NOMO-1 treated with DMSO at 0.1 percent for 48 hours (cell line): ENCODE measurements around the gene FAM217A.
"Not testable (repeated sequence)": the region's sequence is repeated elsewhere in the genome, so short reads cannot be mapped to it uniquely, and the experiment has no call there.

ENCODE experiments used
- DNase-seq: peaks from one replicate; lab custom pipeline; 2025; ENCODE audit not compliant: unreplicated experiment; lab: John Stamatoyannopoulos, UW

FAM217A gene

GRCh38 chr6:4078691-4079471 lies at the start of gene FAM217A:
FAM217A (minus strand) TSS chr6:4079137; CDS start chr6:4077414, 1,723 bp downstream.
- no peak for DNase-seq

- DNase-seq = no peak
Measured at GRCh38 chr6:4128072-4128471, 49.1 kb upstream of the FAM217A start.

- DNase-seq = no peak
Measured at GRCh38 chr6:4125933-4126864, 47.3 kb upstream of the FAM217A start.

- no peak for DNase-seq
Measured at GRCh38 chr6:4125500-4125899, 46.6 kb upstream of the FAM217A start.

GRCh38 chr6:4124351-4124750 lies 45.4 kb upstream of the FAM217A start:
- no peak for DNase-seq

GRCh38 chr6:4115741-4116140 lies 36.8 kb upstream of the FAM217A start:
- no peak for DNase-seq

GRCh38 chr6:4114123-4114522 lies 35.2 kb upstream of the FAM217A start:
- DNase-seq = no peak

- DNase-seq = no peak
Measured at GRCh38 chr6:4113649-4114048, 34.7 kb upstream of the FAM217A start.

- DNase-seq = no peak
Measured at GRCh38 chr6:4112366-4112765, 33.4 kb upstream of the FAM217A start.

GRCh38 chr6:4109363-4109815 lies 30.5 kb upstream of the FAM217A start:
- DNase-seq = not testable (repeated sequence)

GRCh38 chr6:4108561-4109093 lies 29.7 kb upstream of the FAM217A start:
- DNase-seq = no peak

- DNase-seq = no peak
Measured at GRCh38 chr6:4107873-4108272, 28.9 kb upstream of the FAM217A start.

GRCh38 chr6:4105980-4106536 lies 27.1 kb upstream of the FAM217A start:
- DNase-seq = no peak

- no peak for DNase-seq
Measured at GRCh38 chr6:4103929-4104328, 25.0 kb upstream of the FAM217A start.

GRCh38 chr6:4102687-4103244 lies 23.8 kb upstream of the FAM217A start:
- no peak for DNase-seq

- DNase-seq = no peak
Measured at GRCh38 chr6:4101298-4101697, 22.4 kb upstream of the FAM217A start.

- no peak for DNase-seq
Measured at GRCh38 chr6:4100655-4101054, 21.7 kb upstream of the FAM217A start.

GRCh38 chr6:4093288-4093687 lies 14.4 kb upstream of the FAM217A start:
- no peak for DNase-seq

GRCh38 chr6:4091941-4092340 lies 13.0 kb upstream of the FAM217A start:
- no peak for DNase-seq

- DNase-seq = not testable (repeated sequence)
Measured at GRCh38 chr6:4090043-4090442, 11.1 kb upstream of the FAM217A start.

GRCh38 chr6:4088704-4089103 lies 9.8 kb upstream of the FAM217A start:
- no peak for DNase-seq
